ENCODE results near the gene FAM228B. TPM values are rescaled to one million over a fixed set of nuclear protein-coding genes. Genes with fewer than 3 reads are reported as not detected.

The FAM228B gene
- total RNA-seq, 2 experiments from 2014 or later: 3.8 to 9.6 TPM

- no peaks in the 10 kb centered on the region for H3K9me2 ChIP-seq (ENCODE audit: insufficient read depth, low read length)
- POLR2A ChIA-PET: interaction anchor here (0.5 kb wide), 1 partner anchor 262 kb away, joined by 3 read pairs; no protein-coding TSS in a partner anchor
- peaks cover 16% of the 10 kb centered on the region for H3K36me3 ChIP-seq (ENCODE audit: insufficient read depth, low read length)
- H2AFZ ChIP-seq (ENCODE audit: low read length): no peak overlapping the region
- no peaks in the 10 kb centered on the region for H4K20me1 ChIP-seq (ENCODE audit: insufficient read depth, low read length)
- no peak overlapping the region for H3K4me3 ChIP-seq (ENCODE audit: low read depth, low read length, poor library complexity, severe bottlenecking)
- CTCF ChIA-PET (ENCODE audit: unreplicated experiment): no interaction called here
- H3K4me1 ChIP-seq (ENCODE audit: insufficient read depth, low read length, poor library complexity, severe bottlenecking): peaks cover under 1% of the 10 kb centered on the region
- TF ChIP-seq EZH2phosphoT487 (IDR thresholded peaks at IDR 0.05; ENCODE audit: borderline replicate concordance, low read depth, low read length) (no peak), CTCF (conservative IDR thresholded peaks at IDR 0.05; ENCODE audit: low read length) (no peak)
- H3K9me3 ChIP-seq (ENCODE audit: low read length): no peaks in the 10 kb centered on the region
- no peak for DNase-seq (ENCODE audit: low spot score)
- no peak overlapping the region for H3K27ac ChIP-seq (ENCODE audit: low read depth, low read length, poor library complexity, severe bottlenecking)
- intact Hi-C loops (cut with micrococcal nuclease; ENCODE audit: unreplicated experiment): no loop called here
- no peaks in the 10 kb centered on the region for H3K79me2 ChIP-seq (ENCODE audit: insufficient read depth, low read depth, low read length)
- no TSS peak for BruUV-seq (replicated peaks)
- no peak overlapping the region for H3K4me2 ChIP-seq (ENCODE audit: low read length)
Measured at GRCh38 chr2:24205131-24205530, 81.9 kb downstream of the FAM228B start.

DNA sequence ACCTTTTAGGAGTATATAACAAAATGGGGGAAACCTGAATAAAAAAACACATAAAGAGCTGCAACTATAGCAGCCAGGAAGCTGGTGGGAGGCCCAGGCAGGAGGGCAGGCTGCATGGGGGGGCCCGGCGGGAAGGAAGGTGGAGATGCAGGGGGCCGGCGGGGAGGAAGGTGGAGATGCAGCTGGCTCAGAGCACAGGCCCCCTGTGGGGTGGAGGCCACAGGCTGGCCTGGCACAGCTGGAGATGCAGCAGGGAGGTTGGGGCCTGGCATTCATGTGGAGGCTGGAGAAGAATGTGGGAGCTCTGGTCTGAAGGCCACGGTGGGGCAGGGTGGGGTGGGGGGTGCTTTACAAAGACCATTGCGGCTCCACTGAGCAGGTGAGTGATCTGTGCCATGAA lies 83.0 kb downstream of the FAM228B start:
- H4K20me1 ChIP-seq (ENCODE audit: insufficient read depth, low read length): no peaks in the 10 kb centered on the region
- peaks cover 16% of the 10 kb centered on the region for H3K36me3 ChIP-seq (ENCODE audit: insufficient read depth, low read length)
- no peak overlapping the region for H3K4me3 ChIP-seq (ENCODE audit: low read depth, low read length, poor library complexity, severe bottlenecking)
- no peaks in the 10 kb centered on the region for H3K4me1 ChIP-seq (ENCODE audit: insufficient read depth, low read length, poor library complexity, severe bottlenecking)
- H2AFZ ChIP-seq (ENCODE audit: low read length): no peak overlapping the region
- POLR2A ChIA-PET: interaction anchor here (0.6 to 1.4 kb wide), 4 partner anchors 9 to 136 kb away, joined by 3 to 10 read pairs (median 4); no protein-coding TSS in a partner anchor
- CTCF ChIA-PET (ENCODE audit: unreplicated experiment): no interaction called here
- H3K27ac ChIP-seq (ENCODE audit: low read depth, low read length, poor library complexity, severe bottlenecking): no peak overlapping the region
- BruUV-seq (replicated peaks): no TSS peak
- H3K9me2 ChIP-seq (ENCODE audit: insufficient read depth, low read length): no peaks in the 10 kb centered on the region
- no peak for DNase-seq (ENCODE audit: low spot score)
- no peak overlapping the region for H3K4me2 ChIP-seq (ENCODE audit: low read length)
- no peaks in the 10 kb centered on the region for H3K9me3 ChIP-seq (ENCODE audit: low read length)
- TF ChIP-seq EZH2phosphoT487 (IDR thresholded peaks at IDR 0.05; ENCODE audit: borderline replicate concordance, low read depth, low read length): no peak
- intact Hi-C loops (cut with micrococcal nuclease; ENCODE audit: unreplicated experiment): no loop called here
- H3K79me2 ChIP-seq (ENCODE audit: insufficient read depth, low read depth, low read length): no peaks in the 10 kb centered on the region

DNA sequence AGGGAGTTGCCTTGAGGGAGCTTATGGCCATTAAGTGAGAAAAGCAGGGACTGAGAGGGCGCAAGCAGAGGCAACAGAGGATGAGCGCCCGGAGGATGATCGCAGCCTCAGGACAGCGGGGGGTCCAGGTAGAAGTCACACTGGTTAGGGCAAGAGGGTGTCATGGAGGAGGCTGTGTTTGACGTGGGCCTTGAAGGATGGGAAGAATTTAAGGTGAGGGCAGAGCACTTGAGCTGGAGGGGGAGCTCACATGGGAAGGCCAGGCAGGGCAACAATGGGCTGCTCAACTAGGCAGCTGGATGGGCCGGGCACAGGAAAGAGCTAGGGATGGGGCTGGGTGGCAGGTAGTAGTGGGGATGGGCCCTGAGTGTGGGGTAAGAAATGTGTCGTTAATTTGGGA lies 83.4 kb downstream of the FAM228B start:
- H3K79me2 ChIP-seq (ENCODE audit: insufficient read depth, low read depth, low read length): no peaks in the 10 kb centered on the region
- no peaks in the 10 kb centered on the region for H3K9me2 ChIP-seq (ENCODE audit: insufficient read depth, low read length)
- DNase-seq (ENCODE audit: low spot score): no peak
- no peaks in the 10 kb centered on the region for H3K9me3 ChIP-seq (ENCODE audit: low read length)
- no peak overlapping the region for H3K27ac ChIP-seq (ENCODE audit: low read depth, low read length, poor library complexity, severe bottlenecking)
- H4K20me1 ChIP-seq (ENCODE audit: insufficient read depth, low read length): no peaks in the 10 kb centered on the region
- H2AFZ ChIP-seq (ENCODE audit: low read length): no peak overlapping the region
- ChIA-PET POLR2A (interaction anchor here (0.8 to 1.4 kb wide), 2 partner anchors 9 to 136 kb away, joined by 3 to 10 read pairs; no protein-coding TSS in a partner anchor), CTCF (ENCODE audit: unreplicated experiment) (no interaction called here)
- peaks cover 16% of the 10 kb centered on the region for H3K36me3 ChIP-seq (ENCODE audit: insufficient read depth, low read length)
- TF ChIP-seq EZH2phosphoT487 (IDR thresholded peaks at IDR 0.05; ENCODE audit: borderline replicate concordance, low read depth, low read length) (no peak), CTCF (conservative IDR thresholded peaks at IDR 0.05; ENCODE audit: low read length) (no peak)
- intact Hi-C loops (cut with micrococcal nuclease; ENCODE audit: unreplicated experiment): no loop called here
- H3K4me2 ChIP-seq (ENCODE audit: low read length): no peak overlapping the region
- no peaks in the 10 kb centered on the region for H3K4me1 ChIP-seq (ENCODE audit: insufficient read depth, low read length, poor library complexity, severe bottlenecking)
- BruUV-seq (replicated peaks): no TSS peak
- no peak overlapping the region for H3K4me3 ChIP-seq (ENCODE audit: low read depth, low read length, poor library complexity, severe bottlenecking)

All from OCI-LY7 (cell line).